ENCODE data around the gene OSCP1.

The OSCP1 gene

DNA sequence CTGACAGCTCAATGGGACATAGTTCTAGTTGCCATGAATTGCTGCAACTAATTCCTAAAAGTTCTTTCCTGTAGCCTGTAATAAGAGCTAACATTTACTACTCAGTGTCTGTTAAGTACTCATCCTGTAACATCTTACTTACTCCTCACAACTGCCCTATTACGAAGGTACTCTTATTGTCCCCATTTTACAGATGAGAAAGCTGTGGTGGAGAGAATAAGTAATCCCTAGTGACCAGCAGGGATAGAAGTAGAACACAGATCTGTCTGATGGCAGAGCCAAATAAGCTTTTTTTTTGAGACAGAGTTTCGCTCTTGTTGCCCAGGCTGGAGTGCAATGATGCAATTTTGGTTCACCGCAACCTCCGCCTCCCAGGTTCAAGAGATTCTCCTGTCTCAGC, 67.6 kb downstream of the OSCP1 start:
- no peak for DNase-seq (ENCODE audit: low read depth)

DNA sequence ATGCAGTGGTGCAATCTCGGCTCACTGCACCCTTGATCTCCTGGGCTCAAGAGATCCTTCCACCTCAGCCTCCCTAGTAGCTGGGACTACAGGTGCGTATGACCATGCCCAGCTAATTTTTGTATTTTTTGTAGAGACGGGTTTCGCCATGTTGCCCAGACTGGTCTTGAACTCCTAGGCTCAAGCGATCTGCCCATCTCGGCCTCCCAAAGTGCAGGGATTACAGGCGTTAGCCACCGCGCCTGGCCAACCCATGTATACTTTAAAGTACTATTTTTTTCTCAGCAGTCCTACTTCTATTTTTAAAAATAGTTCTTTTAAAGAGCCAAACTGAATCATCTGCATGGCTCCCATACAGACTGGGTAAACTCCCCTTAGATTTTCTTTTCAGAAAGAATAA, 68.0 kb downstream of the OSCP1 start:
- no peak for DNase-seq (ENCODE audit: low read depth)

DNA sequence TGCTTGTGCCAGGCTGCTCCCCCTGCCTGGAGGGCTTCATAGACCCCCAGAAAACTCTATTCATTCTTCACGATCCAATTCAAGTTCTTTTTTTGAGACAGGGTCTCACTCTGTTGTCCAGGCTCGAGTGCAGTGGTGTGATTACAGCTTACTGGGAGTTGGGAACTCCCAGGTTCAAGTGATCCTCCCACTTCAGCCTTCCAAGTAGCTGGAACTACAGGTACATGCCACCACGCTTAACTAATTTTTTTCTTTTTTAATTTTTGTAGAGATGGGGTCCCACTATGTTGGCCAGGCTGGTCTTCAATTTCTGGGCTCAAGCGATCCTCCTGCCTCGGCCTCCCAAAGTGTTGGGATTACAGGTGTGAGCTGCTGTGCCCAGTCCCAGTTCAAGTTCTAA, 68.8 kb downstream of the OSCP1 start:
- no peak for DNase-seq (ENCODE audit: low read depth)

DNA sequence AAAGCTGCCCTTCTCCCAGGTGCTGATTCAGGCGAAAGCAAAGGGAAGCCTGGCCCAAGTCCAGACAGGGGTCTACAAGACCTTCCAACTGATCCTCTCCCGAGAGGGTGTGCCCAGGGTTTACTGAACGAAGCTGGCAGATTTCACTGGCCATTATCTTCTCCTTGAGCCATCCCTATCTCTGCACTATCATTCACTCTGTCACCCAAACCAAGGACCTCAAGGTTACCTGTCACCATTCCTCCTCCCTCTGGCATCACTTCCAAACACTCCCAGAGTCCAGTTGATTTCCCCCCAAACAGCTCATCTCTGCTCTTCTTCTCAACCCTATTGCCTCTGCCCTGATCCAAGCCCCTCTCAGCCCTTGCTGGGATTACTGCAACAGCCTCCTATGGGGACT, 69.5 kb downstream of the OSCP1 start:
- no peak for DNase-seq (ENCODE audit: low read depth)

DNA sequence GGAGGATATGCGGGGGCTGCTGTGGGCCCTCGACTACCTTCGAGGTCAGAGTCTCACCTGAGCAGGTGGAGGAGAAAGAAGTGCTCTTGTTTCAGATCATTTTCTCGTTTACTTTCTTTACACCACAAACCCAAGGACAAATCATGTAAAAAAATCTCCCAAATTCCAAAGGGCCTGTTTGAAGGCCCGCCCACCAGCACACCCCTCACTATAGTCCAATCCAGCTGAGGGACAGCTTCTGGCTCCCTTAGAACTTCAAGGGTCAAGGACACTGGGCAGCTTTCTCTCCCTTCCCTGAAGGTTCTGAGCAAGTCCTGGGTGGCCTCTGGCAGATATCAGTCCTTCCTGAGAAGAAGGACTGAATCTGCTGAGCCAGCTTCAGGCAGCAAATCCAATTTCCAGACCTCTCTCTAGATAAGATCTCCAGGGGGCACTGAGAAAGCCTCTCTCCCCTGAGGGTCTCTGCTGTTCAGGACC, 70.1 kb downstream of the OSCP1 start:
- DNase-seq (ENCODE audit: low read depth), result no peak

DNA sequence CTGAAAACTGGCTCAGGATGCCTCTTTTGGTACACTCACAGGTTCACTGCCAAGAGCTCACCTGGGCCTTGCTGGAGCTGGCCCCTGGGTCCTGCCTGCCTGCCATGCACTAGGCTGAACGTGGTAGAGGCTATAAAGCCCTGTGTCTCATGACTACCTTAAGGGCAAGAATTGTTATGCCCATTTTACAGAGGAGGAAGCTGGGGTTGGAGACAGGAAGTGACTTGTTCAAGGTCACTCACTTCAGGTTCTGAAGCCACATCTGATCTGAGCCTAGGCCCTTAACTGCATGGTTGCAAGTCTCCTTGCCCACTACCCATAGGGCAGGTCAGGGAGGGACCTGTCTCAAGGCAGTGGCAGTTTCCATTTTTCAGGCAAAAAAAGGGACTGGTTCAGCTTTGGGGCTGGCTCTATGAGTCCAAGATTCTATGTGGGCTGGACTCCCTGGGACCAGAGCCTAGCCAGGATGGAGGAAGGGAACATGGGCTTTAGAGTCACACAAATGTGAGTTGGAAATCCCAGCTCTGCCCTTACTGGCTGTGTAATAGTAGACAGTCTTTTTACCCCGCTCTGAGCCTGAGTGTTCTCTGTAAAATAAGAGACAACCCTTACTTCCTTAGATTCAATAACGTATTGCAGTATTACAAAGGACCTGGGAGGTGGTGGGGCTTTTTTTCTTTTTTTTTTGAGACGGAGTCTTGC, 72.3 kb downstream of the OSCP1 start:
- no peak for DNase-seq (ENCODE audit: low read depth)

DNA sequence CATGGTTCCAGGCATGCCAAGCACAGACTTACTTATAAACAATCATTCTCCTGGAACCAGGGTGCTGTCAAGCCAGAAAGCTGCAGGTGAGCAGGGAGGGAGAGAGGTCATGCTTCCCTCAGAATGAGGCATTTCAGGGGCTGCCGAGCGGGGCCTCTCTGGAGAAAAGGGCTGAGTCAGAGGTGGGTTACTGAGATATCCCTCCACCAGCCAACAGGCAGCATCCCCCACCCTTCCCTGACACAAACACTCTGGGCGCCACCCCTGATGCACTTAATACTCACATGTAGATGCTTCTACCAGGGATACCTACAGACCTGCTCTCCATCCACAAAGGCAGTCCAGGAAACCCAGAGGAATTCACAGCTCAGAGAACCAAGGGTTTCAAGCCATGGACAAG, 77.6 kb downstream of the OSCP1 start:
- DNase-seq (ENCODE audit: low read depth), result no peak

DNA sequence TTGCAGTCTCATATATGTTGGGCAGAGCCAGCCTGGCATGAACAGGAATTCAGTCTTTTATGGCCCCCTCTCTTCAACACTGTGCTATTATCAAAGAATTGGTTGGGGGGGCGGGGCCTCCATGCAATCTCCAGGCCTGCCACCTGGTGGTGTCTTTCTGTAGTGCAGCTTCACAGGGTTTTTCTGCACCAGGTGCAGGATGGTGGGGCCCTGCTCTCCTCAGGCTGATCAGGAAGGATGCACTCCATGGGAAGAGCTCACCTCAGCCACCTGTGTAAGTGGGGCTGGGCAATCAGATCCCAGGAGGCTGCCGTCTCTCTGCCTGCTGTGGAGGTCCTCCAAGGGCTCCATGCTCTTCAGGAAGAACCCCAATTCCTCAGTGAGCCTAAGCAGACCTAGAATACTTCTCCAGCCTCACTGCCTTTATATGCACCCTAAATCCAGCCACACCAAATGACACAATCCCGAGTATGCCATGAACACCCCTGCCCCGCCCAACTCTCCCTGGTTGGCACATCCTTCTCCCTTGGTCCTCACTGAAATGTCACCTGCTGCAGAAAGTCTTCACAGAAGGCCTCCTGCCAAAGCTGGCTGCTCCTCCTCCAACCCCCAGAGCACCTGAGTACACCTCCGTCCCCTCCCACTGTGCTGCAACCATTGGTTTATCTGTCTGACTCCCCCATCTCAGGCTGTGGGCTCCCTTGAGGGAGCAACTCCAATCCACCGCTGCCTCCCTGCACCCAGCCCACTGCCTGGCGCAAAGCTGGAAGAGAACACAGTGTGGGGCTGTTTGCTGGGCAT, 81.0 kb downstream of the OSCP1 start:
- DNase-seq (ENCODE audit: low read depth), result no peak

Data from stromal cell of bone marrow (primary cell).